GM12801 (cell line): ENCODE results near the gene MAN2A2.

Source experiments
- TF ChIP-seq, protein P1 (sequence below): IDR thresholded peaks from one replicate; pipeline ENCODE4 v1.5.1; 2011; ENCODE audit warnings: control low read depth; ENCODE audit not compliant: insufficient read length; ENCODE audit errors: extremely low read depth

The MAN2A2 gene

DNA sequence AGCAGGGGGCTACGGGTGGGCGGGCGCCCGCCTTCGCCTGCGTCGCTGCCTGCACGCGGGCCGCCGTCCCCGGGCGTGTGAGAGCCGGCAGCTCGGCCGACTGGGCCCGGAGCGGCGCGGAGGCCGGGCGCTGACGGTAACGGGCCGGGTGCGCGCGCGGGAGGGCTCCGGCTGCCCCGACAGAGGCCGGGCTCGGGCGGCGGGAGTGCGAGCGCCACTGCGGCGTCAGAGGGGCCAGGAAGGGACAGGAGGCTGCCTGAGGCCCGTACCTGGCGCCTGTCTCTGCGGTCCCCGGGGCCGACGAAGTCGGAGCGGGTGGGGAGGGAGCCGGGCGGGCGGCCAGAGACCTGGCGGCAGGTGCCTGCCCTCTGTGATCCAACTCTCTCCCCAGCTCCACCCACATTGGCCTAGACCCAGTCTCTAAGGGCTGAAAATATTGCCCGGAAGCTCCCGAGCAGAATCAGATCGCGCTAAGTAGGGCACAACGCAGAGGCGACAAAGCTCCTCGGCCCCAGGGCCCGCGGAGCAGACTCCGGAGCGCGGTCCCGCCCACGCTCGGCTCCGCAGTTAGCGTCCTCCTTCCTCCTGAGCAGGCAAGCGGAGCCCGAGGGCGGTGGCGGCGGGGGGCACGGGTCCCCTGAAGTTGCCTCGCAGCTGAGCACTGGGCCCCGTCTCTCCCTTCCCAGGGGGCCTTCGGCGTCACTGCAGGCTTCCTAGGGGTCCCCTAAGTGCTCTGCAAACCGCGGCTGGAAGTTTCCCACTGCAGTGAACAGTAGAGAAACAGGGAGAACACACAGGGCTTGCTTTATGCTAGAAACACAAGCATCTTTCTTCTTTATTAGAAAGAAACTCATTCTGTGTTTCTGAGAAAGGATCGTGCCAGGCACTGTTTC is at the start of gene MAN2A2:
TSS of gene MAN2A2 (plus strand) at position 463 of the 893 bp plus-strand sequence. CDS start 906 bp downstream, outside the sequence.
- TF ChIP-seq, protein P1, sequence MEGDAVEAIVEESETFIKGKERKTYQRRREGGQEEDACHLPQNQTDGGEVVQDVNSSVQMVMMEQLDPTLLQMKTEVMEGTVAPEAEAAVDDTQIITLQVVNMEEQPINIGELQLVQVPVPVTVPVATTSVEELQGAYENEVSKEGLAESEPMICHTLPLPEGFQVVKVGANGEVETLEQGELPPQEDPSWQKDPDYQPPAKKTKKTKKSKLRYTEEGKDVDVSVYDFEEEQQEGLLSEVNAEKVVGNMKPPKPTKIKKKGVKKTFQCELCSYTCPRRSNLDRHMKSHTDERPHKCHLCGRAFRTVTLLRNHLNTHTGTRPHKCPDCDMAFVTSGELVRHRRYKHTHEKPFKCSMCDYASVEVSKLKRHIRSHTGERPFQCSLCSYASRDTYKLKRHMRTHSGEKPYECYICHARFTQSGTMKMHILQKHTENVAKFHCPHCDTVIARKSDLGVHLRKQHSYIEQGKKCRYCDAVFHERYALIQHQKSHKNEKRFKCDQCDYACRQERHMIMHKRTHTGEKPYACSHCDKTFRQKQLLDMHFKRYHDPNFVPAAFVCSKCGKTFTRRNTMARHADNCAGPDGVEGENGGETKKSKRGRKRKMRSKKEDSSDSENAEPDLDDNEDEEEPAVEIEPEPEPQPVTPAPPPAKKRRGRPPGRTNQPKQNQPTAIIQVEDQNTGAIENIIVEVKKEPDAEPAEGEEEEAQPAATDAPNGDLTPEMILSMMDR = no peak

DNA sequence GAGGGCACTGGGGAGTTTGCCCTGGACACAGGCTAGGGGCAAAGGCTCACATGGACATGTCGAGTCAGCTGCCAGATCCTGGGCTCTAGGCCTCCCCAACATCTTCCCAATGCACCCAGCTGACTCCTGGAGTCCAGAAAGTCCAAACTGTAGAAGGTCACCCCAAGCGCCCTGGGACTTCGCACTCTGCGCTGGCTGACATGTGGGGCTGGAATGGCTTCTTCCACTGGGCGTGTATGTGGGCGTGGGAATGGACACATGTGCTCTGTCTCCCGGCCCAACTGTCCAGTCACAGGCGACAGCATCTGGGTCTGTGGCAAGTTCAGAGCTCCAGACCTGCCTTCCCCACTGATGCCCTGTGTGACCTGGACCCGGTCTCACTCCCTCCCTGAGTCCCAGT is 48.0 kb upstream of the MAN2A2 start:
- TF ChIP-seq, protein P1 = no peak

DNA sequence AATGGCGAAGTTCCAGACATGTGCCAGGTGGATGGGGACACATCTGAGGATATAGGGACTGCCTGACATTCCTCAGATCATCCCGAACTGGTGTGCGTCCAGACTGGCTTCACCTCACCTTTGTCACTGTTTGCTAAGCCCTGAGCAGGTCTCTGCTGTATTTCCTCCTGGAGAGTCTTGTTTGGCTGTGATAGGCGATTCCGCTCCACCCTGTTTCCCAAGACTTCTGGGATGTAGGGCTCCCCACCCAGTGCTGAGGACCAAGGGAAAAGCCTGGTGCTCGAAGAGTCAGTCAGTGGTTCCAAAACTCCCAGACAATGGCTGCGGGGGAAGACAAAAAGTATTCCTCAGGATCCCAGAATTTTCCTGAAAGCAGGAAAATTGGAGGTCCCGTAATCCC is 45.8 kb upstream of the MAN2A2 start:
- TF ChIP-seq, protein P1 = no peak

DNA sequence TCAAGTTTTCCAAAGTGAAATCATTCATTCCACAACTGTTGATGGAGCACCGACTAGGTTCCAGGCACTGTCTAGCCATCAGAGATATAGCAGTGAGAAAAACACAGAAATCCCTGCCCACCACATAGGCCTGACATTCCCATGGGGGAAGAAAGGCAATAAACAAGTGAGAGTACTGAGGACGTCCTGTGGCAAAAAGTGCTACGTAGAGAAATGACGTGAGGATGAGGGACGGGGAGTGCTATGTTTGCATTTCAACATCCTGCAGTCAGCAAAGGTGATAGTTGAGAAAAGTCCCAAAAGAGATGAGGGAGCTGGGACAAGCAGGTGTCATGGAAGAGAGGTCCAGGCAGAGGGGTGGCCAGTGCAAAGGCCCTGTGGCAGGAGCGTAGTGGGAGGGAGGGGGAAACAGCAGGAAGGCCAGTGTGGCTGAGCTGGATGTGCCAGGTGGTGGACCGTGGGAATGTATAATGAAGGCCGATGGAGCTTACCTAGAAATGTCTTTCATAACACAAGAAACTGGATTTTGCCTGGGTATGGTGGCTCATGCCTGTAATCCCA is 45.1 kb upstream of the MAN2A2 start:
- TF ChIP-seq, protein P1 = no peak

DNA sequence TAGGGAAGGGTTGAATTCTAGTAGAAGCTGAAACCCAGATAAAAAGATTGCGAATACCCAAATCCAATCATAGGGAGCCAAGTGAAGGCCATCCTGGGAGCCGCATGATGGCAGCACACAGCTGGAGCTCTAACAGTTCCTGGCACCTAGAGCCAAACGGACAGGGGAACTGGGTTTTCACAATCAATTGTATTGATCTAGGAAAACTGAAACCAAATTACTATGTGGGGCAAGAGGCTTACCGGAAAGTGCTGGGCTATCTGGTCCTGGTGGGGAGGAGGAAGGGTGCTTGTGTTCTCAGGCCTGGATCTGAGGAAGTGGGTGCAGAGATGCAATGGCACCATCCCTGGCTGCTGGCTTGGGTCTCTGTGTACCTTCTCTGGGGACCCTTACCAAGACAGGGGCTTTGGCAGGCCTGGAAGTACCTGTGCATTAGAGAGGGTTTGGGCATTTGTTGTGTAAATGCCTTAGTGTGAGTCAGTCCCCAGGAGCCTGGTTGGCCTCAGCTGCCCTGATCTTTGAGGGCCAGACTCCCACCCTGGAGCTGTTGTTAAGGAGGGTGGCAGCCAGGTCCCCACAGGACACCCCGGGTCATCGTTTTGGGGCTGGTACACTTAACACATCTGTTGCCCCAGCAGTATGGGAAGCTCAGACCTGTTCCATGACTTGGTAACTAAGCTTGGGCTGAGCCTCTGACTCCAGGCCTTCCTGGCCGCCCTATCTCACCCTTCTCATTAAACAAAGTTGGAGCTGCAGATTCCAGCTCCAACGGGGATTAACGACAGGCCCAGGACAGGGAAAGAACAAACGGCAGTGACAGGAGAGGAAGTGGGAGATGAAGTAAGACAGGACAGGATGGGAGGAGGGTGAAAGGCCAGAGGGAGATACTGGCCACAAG is 43.6 kb upstream of the MAN2A2 start:
- TF ChIP-seq, protein P1 = no peak

DNA sequence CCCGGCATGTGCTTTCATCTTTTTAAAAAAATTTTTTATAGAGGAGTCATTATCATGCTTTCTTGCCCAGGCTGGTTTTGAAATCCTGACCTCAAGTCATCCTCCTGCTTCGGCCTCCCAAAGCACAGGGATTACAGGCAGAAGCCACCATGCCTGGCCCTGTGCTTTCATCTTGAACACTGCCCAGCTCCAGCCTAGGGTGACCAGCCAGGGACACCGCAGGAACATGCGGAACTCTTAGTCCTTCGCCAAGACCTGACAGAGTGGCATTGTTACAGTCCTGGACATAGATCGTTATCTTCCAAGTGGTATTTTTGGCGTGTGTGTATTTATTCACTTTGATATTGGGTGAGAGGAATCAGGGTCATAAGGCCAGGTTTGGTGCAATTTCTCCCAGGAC is 42.7 kb upstream of the MAN2A2 start:
- TF ChIP-seq, protein P1 = no peak
